Mucosa of rectum (tissue), 2 donors: ENCODE data around the gene SNAP47.

Experiments used
- H3K27ac ChIP-seq, 2 donors: one replicate each; pipeline ENCODE4 v1.7.0; 2013; ENCODE audit warnings: inconsistent platforms in 2 of 2, low read depth in 2 of 2, low read length in 2 of 2
- H3K27me3 ChIP-seq, 2 donors: one replicate each; pipeline ENCODE4 v1.7.0; 2013; ENCODE audit warnings: low read length in 2 of 2; ENCODE audit not compliant: control insufficient read depth in 2 of 2, insufficient read depth in 2 of 2
- H3K36me3 ChIP-seq, 2 donors: one replicate each; pipeline ENCODE4 v1.7.0; 2013; ENCODE audit warnings: low read length in 2 of 2; ENCODE audit not compliant: control insufficient read depth in 2 of 2, insufficient read depth in 2 of 2
- H3K4me1 ChIP-seq, 2 donors: one replicate each; pipeline ENCODE4 v1.7.0; 2013; ENCODE audit warnings: low read length in 2 of 2, mild to moderate bottlenecking in 1 of 2; ENCODE audit not compliant: control insufficient read depth in 2 of 2, insufficient read depth in 2 of 2
- H3K4me3 ChIP-seq, 2 donors: one replicate each; pipeline ENCODE4 v1.7.0; 2013; ENCODE audit warnings: low read length in 2 of 2
- H3K9ac ChIP-seq, 2 donors: one replicate each; pipeline ENCODE4 v1.7.0; 2013; ENCODE audit warnings: low read length in 2 of 2, low read depth in 1 of 2, mild to moderate bottlenecking in 1 of 2
- H3K9me3 ChIP-seq, 2 donors: one replicate each; pipeline ENCODE4 v1.7.0; 2013; ENCODE audit warnings: low read length in 2 of 2; ENCODE audit not compliant: control insufficient read depth in 2 of 2
- donor health status: healthy.
- donor health status: Normal muscosa, but diverticular disease.

SNAP47 gene

DNA sequence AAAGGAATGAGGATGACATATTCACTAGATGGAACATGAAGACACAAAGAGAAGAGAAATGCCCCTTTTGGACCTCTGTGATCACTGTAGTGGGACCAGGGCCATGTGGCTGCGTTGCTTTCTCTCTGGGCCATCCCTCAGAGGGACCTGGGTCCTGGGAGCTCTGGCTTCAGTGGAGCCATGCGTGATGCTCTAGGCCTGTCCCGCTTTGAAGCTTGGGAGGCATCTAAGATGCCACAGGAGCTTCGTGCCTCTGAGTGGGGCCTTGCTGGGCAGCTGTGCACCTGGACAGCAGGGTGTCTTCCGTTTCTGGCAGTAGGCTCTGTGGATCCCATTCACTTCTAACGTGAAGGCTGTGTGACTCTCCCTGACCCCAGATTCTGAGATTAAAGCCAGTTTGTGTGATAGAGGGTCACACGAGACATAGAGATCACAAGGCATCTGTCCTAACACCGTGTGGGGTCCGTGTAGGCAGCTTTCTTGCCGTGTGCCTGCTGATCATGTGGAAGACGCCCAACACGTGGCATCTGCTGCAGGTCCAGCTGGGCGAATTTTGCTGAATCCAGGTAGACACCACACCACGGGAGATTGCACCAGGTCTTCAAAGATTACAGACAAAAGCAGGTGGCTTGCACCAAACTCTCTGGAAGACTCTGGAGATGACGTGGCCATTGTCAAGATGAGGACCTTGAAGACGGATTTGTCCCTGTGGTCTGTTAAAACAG lies 63.0 kb downstream of the SNAP47 start:
- H3K9me3 ChIP-seq = no peaks in the 10 kb centered on the region
- H3K27ac ChIP-seq = no peak overlapping the region
- H3K36me3 ChIP-seq = no peaks in the 10 kb centered on the region
- no peak overlapping the region for H3K4me3 ChIP-seq
- H3K27me3 ChIP-seq = no peaks in the 10 kb centered on the region
- no peak overlapping the region for H3K9ac ChIP-seq
- H3K4me1 ChIP-seq = no peaks in the 10 kb centered on the region

DNA sequence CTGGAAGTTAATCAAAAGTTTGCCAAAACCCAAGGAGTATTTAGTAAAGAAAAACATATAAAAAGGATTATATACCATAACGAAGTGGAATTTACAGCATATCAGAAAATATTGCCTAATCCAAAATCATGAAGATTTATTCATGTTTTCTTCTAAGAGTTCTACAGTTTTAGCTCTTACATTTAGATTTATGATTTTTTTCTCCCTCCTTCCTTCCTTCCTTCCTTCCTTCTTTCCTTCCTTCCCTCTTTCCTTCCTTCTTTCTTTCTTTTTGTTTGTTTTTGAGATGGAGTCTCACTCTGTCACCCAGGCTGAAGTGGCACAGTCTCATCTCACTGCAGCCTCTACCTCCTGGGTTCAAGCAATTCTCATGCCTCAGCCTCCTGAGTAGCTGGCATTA lies 64.5 kb downstream of the SNAP47 start:
- Histone ChIP-seq H3K4me3 (no peak overlapping the region), H3K27ac (no peak overlapping the region), H3K4me1 (no peaks in the 10 kb centered on the region), H3K9me3 (no peaks in the 10 kb centered on the region), H3K9ac (no peak overlapping the region), H3K27me3 (no peaks in the 10 kb centered on the region), H3K36me3 (no peaks in the 10 kb centered on the region)

DNA sequence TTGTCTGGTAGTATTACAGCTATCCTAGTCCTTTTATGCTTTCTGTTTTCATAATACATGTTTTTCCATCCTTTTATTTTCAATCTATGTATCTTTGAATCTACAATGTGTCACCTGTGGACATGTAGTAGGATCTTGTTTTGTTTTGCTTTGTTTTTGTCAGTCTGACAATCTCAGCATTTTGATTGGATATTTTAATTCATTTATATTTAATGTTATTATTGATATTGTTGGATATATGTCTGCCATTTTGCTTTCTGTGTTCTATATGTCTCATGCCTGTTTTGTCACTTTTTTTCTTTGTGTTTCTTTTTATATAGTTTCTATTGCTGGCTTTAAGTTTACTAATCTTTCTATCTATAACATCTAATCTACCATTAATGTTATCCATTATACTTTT lies 68.7 kb downstream of the SNAP47 start:
- Histone ChIP-seq H3K9ac (no peak overlapping the region), H3K27me3 (no peaks in the 10 kb centered on the region), H3K9me3 (no peaks in the 10 kb centered on the region), H3K36me3 (no peaks in the 10 kb centered on the region), H3K4me1 (no peaks in the 10 kb centered on the region), H3K4me3 (no peak overlapping the region), H3K27ac (no peak overlapping the region)

DNA sequence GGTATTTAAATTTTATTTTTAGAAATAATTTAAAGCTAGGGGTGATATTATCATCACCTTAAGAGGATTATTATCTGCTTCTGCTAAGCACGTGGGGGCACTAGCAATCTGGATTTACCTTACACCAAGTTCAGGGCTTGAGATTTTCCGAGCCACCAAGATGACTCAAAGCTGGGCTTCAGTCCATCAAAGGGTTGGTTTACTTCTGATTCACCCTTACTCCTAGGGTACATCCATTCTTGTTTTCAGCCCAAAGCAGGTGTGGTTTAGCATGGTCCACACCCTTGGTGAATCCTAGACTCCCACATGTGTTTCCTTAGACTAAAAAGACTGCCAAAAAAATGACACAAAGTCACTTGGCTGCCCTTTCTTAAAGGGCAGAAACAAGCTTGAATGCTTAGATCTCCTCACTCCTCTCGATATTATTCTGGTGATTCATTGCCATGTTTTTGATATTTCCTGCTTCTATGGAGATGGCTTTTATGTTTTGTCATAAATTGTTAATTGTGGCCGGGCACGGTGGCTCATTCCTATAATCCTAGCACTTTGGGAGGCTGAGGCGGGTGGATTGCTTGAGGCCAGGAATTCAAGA lies 70.5 kb downstream of the SNAP47 start:
- H3K4me1 ChIP-seq = no peaks in the 10 kb centered on the region
- no peak overlapping the region for H3K27ac ChIP-seq

DNA sequence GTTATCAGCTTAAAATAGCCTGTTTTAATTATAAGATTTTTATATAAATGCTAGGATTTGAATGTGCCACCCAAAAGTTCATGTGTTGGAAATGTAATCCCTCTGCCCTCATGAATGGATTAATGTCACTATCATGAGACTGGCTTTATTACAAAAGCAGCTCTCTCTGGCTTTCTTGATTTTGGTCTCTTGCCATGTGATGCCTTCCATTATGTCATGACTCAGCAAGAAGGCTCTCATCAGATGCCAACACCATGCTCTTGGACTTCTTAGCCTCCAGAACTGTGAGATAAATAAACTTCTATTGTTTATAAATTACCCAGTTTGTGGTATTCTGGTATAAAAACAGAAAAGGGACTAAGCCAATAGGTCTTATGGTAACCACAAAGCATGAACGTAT lies 73.3 kb downstream of the SNAP47 start:
- no peaks in the 10 kb centered on the region for H3K4me1 ChIP-seq
- no peaks in the 10 kb centered on the region for H3K27me3 ChIP-seq
- H3K4me3 ChIP-seq = no peak overlapping the region
- peaks cover 0 to under 1% of the 10 kb centered on the region in 2 donors for H3K9me3 ChIP-seq
- H3K9ac ChIP-seq = no peak overlapping the region
- H3K27ac ChIP-seq = no peak overlapping the region
- H3K36me3 ChIP-seq = no peaks in the 10 kb centered on the region

More for the DNA sequence above, 70.5 kb downstream of the SNAP47 start:
- Histone ChIP-seq H3K9me3 (no peaks in the 10 kb centered on the region), H3K27me3 (no peaks in the 10 kb centered on the region), H3K36me3 (no peaks in the 10 kb centered on the region), H3K4me3 (no peak overlapping the region), H3K9ac (no peak overlapping the region)

DNA sequence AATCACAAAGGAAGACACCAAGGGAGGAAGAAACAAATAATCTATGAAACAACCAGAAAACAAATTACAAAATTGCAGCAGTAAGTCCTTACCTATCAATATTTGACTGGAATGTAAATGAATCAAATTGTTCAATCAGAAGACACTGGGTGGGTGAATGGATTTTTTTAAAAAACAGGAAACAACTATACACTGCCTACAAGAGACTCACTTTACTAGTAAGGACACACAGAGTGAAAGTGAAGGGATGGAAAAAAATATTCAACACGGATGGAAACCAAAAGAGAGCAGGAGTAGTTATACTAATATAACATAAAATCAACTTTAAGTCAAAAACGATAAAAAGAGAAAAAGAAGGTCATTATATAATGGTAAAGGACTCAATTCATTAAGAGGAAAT lies 73.8 kb downstream of the SNAP47 start:
- Histone ChIP-seq H3K27me3 (no peaks in the 10 kb centered on the region), H3K4me1 (no peaks in the 10 kb centered on the region), H3K36me3 (no peaks in the 10 kb centered on the region), H3K27ac (no peak overlapping the region), H3K9me3 (peaks cover 0 to 5% of the 10 kb centered on the region in 2 donors), H3K4me3 (no peak overlapping the region), H3K9ac (no peak overlapping the region)

DNA sequence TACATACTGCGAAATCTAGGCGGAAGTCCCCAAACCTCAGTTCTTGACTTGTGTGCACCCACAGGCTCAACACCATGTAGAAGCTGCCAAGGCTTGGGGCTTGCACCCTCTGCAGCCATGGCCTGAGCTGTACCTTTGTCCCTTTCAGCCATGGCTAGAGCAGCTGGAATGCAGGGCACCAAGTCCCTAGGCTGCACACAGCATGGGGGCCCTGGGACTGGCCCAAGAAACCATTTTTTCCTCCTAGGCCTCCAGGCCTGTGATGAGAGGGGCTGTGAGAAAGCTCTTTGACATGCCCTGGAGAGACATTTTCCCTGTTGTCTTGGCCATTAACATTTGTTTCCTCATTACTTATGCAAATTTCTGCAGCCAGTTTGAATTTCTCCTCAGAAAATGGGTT lies 78.7 kb downstream of the SNAP47 start:
- no peaks in the 10 kb centered on the region for H3K36me3 ChIP-seq
- H3K4me3 ChIP-seq = no peak overlapping the region
- H3K27me3 ChIP-seq = no peaks in the 10 kb centered on the region
- H3K4me1 ChIP-seq = no peaks in the 10 kb centered on the region
- no peak overlapping the region for H3K9ac ChIP-seq
- H3K27ac ChIP-seq = no peak overlapping the region
- peaks cover 0 to 5% of the 10 kb centered on the region in 2 donors for H3K9me3 ChIP-seq

DNA sequence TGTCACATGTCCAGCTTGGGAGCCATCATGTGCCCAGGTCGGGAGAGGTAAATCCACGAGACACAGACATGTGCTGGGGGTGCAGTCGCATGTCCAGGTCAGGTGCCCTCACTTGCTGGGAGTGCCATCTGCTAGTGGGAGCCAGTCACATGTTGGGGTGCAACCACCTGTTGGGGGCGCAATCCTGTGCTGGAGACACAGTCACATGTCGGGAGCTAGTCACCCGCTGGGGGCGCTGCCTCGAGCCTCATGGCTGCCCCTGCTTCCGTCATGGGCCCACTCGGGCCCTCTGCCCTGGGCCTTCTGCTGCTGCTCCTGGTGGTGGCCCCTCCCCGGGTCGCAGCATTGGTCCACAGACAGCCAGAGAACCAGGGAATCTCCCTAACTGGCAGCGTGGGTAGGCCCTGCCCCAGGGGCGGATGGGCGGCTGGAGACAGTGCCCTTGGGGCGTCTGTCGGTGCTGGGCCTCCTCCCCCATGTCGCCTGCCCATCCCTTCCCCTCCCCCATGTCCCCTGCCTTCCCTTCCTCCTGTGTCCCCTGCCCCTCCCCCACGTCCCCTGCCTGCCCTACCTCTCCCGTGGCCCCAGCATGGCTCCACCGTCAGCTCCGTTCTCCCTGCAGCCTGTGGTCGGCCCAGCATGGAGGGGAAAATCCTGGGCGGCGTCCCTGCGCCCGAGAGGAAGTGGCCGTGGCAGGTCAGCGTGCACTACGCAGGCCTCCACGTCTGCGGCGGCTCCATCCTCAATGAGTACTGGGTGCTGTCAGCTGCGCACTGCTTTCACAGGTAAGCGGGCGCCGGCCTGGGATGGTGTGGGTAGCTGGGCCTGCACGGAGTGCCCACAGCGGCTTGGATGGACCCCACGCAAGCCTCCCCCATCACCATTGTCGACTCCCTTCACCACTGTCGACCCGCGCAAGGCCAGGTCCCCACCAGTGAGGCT lies 80.5 kb downstream of the SNAP47 start, which contains the start of gene PRSS38:
TSS of gene PRSS38 (plus strand) at position 208 of the 942 bp plus-strand sequence. CDS start at position 250, 42 bp downstream.
- Histone ChIP-seq H3K4me3 (no peak within 1 kb of the TSS), H3K36me3 (no peaks in the 10 kb centered on the region), H3K9ac (no peak within 1 kb of the TSS), H3K27me3 (no peaks in the 10 kb centered on the region), H3K27ac (no peak within 1 kb of the TSS), H3K4me1 (no peaks in the 10 kb centered on the region), H3K9me3 (peaks cover 0 to 5% of the 10 kb centered on the region in 2 donors)

DNA sequence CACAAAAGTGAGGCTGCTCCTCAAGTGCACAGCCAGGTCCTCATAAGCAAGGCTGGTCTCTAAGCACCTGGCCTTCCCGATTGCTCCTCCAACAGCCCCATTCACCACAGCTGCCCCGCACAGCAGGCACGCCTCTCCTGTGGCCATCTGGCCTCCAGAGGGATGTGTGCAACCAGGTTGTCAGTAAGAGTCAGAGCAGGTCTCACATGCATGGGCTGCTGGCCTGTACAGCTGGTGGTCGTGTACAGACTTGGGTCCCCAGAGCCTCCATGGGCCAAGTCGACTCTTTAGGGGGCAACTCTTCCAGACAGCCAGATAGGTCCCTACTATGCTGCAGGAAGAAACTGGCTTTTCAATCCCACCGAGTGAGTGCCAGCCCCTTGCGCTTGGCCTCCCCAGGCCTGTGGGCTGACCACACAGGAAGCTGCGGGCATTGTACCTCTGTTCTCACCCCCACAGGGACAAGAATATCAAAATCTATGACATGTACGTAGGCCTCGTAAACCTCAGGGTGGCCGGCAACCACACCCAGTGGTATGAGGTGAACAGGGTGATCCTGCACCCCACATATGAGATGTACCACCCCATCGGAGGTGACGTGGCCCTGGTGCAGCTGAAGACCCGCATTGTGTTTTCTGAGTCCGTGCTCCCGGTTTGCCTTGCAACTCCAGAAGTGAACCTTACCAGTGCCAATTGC lies 81.7 kb downstream of the SNAP47 start:
- Histone ChIP-seq H3K27ac (no peak overlapping the region), H3K9me3 (peaks cover 0 to 5% of the 10 kb centered on the region in 2 donors), H3K36me3 (no peaks in the 10 kb centered on the region), H3K4me3 (no peak overlapping the region), H3K4me1 (no peaks in the 10 kb centered on the region), H3K27me3 (no peaks in the 10 kb centered on the region), H3K9ac (no peak overlapping the region)
